Peyer's patch (tissue), 4 donors: ENCODE measurements around the gene EPO.

Experiments
- CTCF ChIP-seq, 6 experiments: fragments of 450-650 bp in 4 of 6; fragments of 200-600 bp in 2 of 6; sonication (generic) in 1 of 6; IDR thresholded peaks; one replicate each; pipeline ENCODE4 v1.5.1; 2017 to 2019; ENCODE audit warnings: antibody characterized with exemption in 6 of 6, mild to moderate bottlenecking in 3 of 6, moderate library complexity in 1 of 6
- POLR2A ChIP-seq, 2 donors: fragments of 450-650 bp; IDR thresholded peaks; one replicate each; pipeline ENCODE4 v1.5.1; 2017; ENCODE audit warnings: antibody characterized with exemption in 2 of 2, mild to moderate bottlenecking in 2 of 2, moderate library complexity in 2 of 2

GRCh38 chr7:100705753-100706671 is 14.3 kb upstream of the EPO start, which contains the start of gene POP7:
- TF ChIP-seq CTCF (IDR thresholded peaks at IDR 0.05) (no peak), POLR2A (IDR thresholded peaks at IDR 0.05) (peak; percentile 49 to 74)
